GM12875 (cell line): ENCODE measurements around the gene CCDC187.
"Not testable (repeated sequence)": the region's sequence is repeated elsewhere in the genome, so short reads cannot be mapped to it uniquely, and the experiment has no call there.

Experiments
- H3K4me3 ChIP-seq: one replicate; pipeline ENCODE4 v1.5.1; 2011; ENCODE audit warnings: low read depth, low read length, control low read depth
- TF ChIP-seq, protein P1 (sequence below): IDR thresholded peaks from 2 replicates; pipeline ENCODE4 v1.5.1; 2011; ENCODE audit warnings: low read depth, mild to moderate bottlenecking, control low read depth, inconsistent platforms, low read length, moderate library complexity, borderline replicate concordance; ENCODE audit not compliant: insufficient read depth

CCDC187 gene

DNA sequence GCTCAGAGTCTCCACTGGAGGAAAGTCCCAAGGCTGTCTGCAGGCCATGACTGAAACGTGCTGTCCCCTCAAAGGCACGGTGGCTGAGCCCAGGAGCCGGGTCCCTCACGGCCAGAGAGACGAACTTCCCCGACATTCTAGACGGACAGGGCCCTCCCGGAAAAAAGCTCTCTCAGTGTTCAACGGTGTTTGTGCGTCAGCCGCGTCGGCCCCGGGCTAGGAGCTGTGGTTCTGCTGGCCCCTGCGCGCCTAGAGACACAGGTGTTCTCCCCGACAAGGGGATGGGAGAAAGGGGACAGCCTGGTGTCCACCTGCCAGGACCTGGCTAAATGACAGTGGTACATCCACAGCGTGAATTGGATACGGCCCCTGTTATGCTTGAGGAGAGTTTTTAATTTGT is 17.7 kb upstream of the CCDC187 start:
- no peak overlapping the region for H3K4me3 ChIP-seq
- TF ChIP-seq, protein P1, sequence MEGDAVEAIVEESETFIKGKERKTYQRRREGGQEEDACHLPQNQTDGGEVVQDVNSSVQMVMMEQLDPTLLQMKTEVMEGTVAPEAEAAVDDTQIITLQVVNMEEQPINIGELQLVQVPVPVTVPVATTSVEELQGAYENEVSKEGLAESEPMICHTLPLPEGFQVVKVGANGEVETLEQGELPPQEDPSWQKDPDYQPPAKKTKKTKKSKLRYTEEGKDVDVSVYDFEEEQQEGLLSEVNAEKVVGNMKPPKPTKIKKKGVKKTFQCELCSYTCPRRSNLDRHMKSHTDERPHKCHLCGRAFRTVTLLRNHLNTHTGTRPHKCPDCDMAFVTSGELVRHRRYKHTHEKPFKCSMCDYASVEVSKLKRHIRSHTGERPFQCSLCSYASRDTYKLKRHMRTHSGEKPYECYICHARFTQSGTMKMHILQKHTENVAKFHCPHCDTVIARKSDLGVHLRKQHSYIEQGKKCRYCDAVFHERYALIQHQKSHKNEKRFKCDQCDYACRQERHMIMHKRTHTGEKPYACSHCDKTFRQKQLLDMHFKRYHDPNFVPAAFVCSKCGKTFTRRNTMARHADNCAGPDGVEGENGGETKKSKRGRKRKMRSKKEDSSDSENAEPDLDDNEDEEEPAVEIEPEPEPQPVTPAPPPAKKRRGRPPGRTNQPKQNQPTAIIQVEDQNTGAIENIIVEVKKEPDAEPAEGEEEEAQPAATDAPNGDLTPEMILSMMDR = no peak

DNA sequence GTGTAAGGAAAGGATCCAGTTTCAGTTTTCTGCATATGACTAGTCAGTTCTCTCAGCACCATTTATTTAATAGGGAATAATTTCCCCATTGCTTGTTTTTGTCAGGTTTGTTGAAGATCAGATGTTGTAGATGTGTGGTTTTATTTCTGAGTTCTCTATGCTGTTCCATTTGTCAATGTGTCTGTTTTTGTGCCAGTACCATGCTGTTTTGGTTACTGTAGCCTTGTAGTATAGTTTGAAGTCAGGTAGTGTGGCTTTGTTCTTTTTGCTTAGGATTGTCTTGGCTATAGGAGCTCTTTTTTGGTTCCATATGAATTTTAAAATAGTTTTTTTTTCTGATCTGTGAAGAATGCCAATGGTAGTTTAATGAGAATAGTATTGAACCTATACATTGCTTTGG is 17.1 kb upstream of the CCDC187 start:
- H3K4me3 ChIP-seq = not testable (repeated sequence)

DNA sequence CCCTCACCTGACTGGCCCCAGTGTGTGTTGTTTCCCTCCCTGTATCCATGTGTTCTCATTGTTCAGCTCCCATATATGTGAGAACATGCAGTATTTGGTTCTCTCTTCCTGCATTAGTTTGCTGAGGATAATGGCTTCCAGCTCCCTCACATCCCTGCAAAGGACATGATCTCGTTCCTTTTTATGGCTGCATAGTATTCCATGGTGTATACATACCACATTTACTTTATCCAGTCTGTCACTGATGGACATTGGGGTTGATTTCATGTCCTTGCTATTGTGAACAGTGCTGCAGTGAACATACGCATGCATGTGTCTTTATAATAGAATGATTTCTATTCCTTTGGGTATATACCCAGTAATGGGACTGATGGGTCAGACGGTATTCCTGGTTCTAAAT is 16.1 kb upstream of the CCDC187 start:
- H3K4me3 ChIP-seq = not testable (repeated sequence)

DNA sequence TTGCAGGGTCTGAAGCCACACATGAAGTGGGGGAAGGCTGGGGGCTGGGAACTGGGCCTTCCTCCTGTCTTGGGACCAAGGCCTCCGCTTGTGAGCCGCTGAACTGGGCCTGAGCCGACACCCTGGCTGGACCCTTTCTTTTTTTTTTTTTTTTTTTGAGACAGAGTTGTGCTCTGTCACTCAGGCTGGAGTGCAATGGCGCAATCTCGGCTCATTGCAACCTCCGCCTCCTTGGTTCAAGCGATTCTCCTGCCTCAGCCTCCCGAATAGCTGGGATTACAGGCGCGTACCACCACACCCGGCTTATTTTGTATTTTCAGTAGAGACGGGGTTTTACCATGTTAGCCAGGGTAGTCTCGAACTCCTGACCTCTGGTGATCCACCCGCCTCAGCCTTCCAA is 15.3 kb upstream of the CCDC187 start:
- not testable (repeated sequence) for H3K4me3 ChIP-seq

DNA sequence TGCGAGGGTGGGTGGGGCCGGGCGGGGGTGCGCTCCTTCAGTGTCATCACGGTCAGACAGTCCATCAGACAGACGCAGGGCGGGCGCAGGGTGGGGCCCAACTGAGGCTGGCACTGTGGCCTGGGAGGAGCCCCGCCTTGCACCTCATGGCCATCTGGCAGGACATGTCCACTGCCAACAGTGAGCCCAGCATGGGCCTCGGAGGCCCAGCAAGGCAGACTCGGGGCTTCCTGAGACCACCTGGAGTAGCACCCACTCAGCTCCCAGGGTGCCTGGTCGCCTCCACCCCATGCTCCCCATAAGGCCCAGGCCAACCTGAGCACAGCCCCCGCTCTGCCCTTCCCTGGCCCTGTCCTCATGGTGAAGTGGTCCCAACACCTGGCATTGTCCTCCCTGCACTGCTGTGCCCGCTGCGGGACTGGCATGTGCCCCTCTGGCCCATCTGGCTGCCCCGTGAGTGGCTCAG is 14.9 kb upstream of the CCDC187 start:
- TF ChIP-seq, protein P1 = no peak
- H3K4me3 ChIP-seq = no peak overlapping the region

DNA sequence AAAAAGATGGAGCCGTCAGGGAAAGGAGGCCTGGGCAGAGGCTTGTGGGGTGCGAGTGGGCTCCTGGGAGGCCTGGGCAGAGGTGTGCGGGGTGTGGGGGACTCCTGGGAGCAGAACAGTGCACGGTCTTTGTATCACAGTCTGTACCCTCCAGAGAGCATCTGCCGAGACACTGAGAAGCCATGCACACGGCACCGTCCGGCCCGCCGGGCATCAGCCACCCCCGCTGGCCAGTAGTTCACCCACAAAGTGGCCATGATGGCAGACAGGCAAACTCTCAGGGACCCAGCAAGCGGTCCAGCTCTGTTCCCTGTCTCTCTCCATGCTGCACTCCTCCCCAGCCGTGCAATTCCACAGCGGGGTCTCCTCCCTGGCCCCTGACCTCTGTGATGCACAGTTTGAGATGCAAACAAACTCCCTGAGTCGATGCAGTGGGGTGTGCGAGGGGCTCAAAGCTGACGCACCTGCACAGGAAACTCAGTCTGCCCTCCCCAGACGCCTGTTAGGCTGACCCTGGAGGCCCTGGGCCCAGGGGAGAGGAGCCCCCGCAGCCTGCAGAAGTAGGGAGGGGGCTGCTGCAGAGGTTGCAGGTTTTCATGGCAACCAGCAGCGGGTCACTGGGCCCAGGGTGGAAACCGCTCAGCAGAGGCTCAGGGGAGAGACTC is 14.3 kb upstream of the CCDC187 start:
- TF ChIP-seq, protein P1 = no peak
- no peak overlapping the region for H3K4me3 ChIP-seq

DNA sequence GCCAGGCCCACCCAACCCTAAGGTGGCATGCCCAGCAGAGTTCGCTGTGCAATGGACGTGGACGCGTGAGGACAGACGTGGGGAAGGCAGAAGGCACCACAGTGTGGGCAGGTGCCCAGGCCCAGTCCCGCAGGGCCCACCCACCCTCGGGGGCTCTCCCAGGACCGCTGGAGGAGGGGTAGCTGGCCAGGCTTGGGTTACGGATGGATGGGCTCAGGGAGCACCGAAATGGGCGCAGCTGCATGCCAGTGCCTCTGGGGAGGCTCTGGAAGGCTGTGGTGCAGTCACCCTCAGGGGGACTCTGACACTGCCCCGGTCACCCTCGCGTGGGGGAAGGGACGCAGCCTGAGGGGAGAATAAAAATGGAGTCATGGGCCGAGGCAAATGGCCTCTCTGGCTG is 13.8 kb upstream of the CCDC187 start:
- TF ChIP-seq, protein P1 = no peak
- H3K4me3 ChIP-seq = no peak overlapping the region

DNA sequence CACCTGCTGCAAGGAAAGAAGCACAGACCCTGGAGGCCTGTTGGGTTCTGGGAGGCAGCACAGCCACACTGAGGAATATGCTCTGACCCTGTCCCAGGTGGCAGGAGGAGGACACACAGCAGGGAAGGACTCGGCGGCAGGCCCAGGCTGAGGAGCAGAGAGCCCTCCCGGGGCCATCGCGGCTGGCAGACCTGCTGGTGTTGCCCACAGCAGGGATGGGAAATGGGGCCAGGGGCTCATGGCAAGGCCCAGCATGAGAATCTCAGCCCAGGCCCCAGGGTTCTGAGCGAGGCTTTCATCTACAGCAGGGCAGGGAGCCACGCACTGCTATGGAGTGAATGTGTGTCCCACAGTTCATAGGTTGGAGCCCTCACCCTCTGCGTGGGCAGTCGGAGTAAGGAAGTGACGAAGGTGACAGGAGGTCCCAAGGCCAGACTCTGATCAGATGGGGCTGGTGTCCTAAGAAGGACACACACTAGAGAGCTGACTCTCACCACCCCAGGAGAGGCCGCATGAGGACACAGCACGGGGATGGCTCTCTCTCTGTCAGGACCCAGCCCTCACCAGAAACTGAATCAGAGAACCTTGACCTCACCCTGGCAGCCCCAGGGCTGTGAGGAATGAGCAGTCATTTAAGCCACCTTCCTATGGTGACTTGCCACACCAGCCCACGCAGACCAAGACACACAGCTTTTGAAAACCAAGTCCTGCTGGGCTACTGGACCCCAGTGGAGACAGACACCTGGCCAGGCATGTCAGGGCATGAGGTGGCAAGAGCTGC is 13.2 kb upstream of the CCDC187 start:
- no peak overlapping the region for H3K4me3 ChIP-seq
- TF ChIP-seq, protein P1 = no peak
